Natural killer cell (primary cell): ENCODE data around the gene MRPS11. TPM values are rescaled to one million over a fixed set of nuclear protein-coding genes. Genes with fewer than 3 reads are reported as not detected.
"Not testable (repeated sequence)": the region's sequence is repeated elsewhere in the genome, so short reads cannot be mapped to it uniquely, and the experiment has no call there.

Experiments
- ATAC-seq, 3 donors: fragments of 150-1000 bp in 2 of 3; fragments of 200-7000 bp in 1 of 3; cut with Tn5 transposase; 1 replicate in 1 of 3; 2 replicates in 2 of 3; pipeline ENCODE4 v1.10.0; 2021; ENCODE audit warnings: mild to moderate bottlenecking in 2 of 3, moderate library complexity in 2 of 3
- DNase-seq, 2 donors: peaks; one replicate each; pipeline versions ENCODE4 v3.0.0 to v3.0.0-alpha.2; 2013 to 2021; ENCODE audit warnings: mixed read lengths in 1 of 2
- H3K27ac ChIP-seq: one replicate; pipeline ENCODE4 v1.5.1; 2013; ENCODE audit warnings: mild to moderate bottlenecking, low read length
- H3K27me3 ChIP-seq: one replicate; pipeline ENCODE4 v1.6.1; 2013; ENCODE audit warnings: low read length; ENCODE audit not compliant: control insufficient read depth, insufficient read depth
- H3K36me3 ChIP-seq: one replicate; pipeline ENCODE4 v1.6.1; 2013; ENCODE audit warnings: low read length; ENCODE audit not compliant: control insufficient read depth, insufficient read depth
- H3K4me1 ChIP-seq: one replicate; pipeline ENCODE4 v1.6.1; 2013; ENCODE audit warnings: low read length; ENCODE audit not compliant: control insufficient read depth, insufficient read depth
- H3K4me3 ChIP-seq: one replicate; pipeline ENCODE4 v1.5.1; 2013; ENCODE audit warnings: low read length
- H3K9me3 ChIP-seq: one replicate; pipeline ENCODE4 v1.6.1; 2013; ENCODE audit warnings: low read length; ENCODE audit not compliant: control insufficient read depth, insufficient read depth
- H3K27ac Mint-ChIP-seq, 2 donors: one replicate each; pipeline ENCODE4 v1.8.0; 2022; ENCODE audit warnings: mild to moderate bottlenecking in 2 of 2, mixed read lengths in 2 of 2, moderate library complexity in 1 of 2
- H3K27me3 Mint-ChIP-seq, 2 donors: one replicate each; pipeline ENCODE4 v1.8.0; 2022; ENCODE audit warnings: low read depth in 2 of 2, mixed read lengths in 2 of 2
- H3K36me3 Mint-ChIP-seq: one replicate; pipeline ENCODE4 v1.8.0; 2022; ENCODE audit warnings: mixed read lengths
- H3K4me1 Mint-ChIP-seq, 2 donors: one replicate each; pipeline ENCODE4 v1.8.0; 2022; ENCODE audit warnings: mixed read lengths in 2 of 2
- H3K4me3 Mint-ChIP-seq: one replicate; pipeline ENCODE4 v1.8.0; 2022; ENCODE audit warnings: mild to moderate bottlenecking, moderate library complexity, mixed read lengths
- H3K9me3 Mint-ChIP-seq, 2 donors: one replicate each; pipeline ENCODE4 v1.8.0; 2022; ENCODE audit warnings: mixed read lengths in 2 of 2
- WGBS: methylation state at CpG from one replicate; pipeline ENCODE4 v1.1.7; 2013; ENCODE audit warnings: missing lambda C conversion rate; ENCODE audit not compliant: insufficient coverage; 5-methylcytosine and 5-hydroxymethylcytosine counted together
- intact Hi-C: fragments of 100-400 bp; cut with micrococcal nuclease; formaldehyde crosslinking; loops from one replicate; pipeline ENCODE4 v1.14.2; 2022
- total RNA-seq, 4 donors: library from RNA; stranded (reverse); fragments of 120-200 nt in 1 of 4; gene quantifications; one replicate each; pipeline versions ENCODE4 v1.2.3 to v1.2.4, GENCODE V29; 2013 to 2022
- TF ChIP-seq, protein P1 (sequence below): fragments of 200-600 bp; IDR thresholded peaks from one replicate; pipeline ENCODE4 v1.8.0; 2022; ENCODE audit warnings: antibody characterized with exemption

The MRPS11 gene
- total RNA-seq, 3 donors from 2014 or later (not counting 1 experiment from before 2014, with no cell fraction given) = 17.0 to 27.6 (median 22.4) TPM

DNA sequence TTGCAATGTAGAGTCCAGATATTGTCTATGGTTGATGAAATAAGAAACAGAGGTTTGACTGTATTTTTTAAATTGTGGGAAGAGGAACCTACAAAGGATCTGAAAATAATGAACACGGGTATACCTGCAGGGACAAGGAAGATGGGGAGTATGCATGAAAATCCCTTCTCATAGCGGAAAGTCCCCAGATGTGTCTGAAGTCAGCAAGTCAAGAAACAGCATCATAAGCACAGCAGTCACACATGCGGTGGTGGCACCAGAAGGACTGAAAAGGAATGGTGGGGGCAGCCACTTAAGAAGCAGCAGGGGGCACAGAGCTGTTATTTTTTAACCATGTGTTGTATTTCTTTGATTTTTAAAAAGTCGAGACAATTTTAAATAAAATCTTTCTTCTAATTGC is 4.7 kb downstream of the MRPS11 start:
- Histone ChIP-seq H3K27me3 (no peaks in the 10 kb centered on the region), H3K36me3 (peaks cover 32% of the 10 kb centered on the region), H3K4me3 (no peak overlapping the region), H3K9me3 (no peaks in the 10 kb centered on the region), H3K27ac (no peak overlapping the region), H3K4me1 (peaks cover 12% of the 10 kb centered on the region)
- Mint-ChIP-seq H3K27me3 (no peaks in the 10 kb centered on the region), H3K9me3 (no peaks in the 10 kb centered on the region), H3K36me3 (peaks cover 9% of the 10 kb centered on the region), H3K27ac (no peak overlapping the region), H3K4me3 (no peak overlapping the region), H3K4me1 (peaks cover 12 to 19% of the 10 kb centered on the region in 2 donors)
- ATAC-seq (no peak), DNase-seq (no peak)
- WGBS = 75% methylated on average over 3 of the region's 4 CpGs
- TF ChIP-seq, protein P1, sequence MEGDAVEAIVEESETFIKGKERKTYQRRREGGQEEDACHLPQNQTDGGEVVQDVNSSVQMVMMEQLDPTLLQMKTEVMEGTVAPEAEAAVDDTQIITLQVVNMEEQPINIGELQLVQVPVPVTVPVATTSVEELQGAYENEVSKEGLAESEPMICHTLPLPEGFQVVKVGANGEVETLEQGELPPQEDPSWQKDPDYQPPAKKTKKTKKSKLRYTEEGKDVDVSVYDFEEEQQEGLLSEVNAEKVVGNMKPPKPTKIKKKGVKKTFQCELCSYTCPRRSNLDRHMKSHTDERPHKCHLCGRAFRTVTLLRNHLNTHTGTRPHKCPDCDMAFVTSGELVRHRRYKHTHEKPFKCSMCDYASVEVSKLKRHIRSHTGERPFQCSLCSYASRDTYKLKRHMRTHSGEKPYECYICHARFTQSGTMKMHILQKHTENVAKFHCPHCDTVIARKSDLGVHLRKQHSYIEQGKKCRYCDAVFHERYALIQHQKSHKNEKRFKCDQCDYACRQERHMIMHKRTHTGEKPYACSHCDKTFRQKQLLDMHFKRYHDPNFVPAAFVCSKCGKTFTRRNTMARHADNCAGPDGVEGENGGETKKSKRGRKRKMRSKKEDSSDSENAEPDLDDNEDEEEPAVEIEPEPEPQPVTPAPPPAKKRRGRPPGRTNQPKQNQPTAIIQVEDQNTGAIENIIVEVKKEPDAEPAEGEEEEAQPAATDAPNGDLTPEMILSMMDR = no peak
- intact Hi-C loops = no loop called here

DNA sequence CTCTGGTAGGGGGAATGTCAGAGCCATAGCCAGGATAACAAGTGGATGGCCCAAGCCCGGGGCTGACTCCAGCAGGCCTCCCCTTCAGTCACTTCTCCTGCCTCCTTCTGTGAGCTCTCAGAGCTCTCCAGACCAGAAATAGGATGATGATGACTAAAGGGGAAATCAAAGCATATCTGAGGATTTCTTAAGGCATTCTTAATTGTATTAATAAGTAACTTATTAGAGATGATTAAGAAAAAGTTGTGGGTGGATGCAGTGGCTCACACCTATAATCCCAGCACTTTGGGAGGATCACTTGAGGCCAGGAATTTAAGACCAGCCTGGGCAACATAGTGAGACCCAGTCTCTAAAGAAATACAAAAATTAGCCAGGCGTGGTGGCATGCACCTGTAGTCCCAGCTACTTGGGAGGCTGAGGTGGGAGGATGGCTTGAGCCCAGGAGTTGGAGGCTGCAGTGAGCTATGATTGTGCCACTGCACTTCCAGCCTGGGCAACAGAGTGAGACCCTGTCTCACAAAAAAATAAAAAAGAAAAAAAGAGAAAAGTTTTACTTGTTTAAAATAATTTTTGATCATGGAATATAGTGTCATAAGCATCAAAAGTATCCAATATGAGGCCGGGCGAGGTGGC is 6.3 kb downstream of the MRPS11 start:
- ATAC-seq, H3K9me3 ChIP-seq, intact Hi-C loops, H3K36me3 Mint-ChIP-seq, H3K27me3 Mint-ChIP-seq, H3K4me3 ChIP-seq, H3K9me3 Mint-ChIP-seq, H3K4me1 ChIP-seq, H3K27ac Mint-ChIP-seq, DNase-seq, H3K27me3 ChIP-seq, H3K4me1 Mint-ChIP-seq, H3K27ac ChIP-seq, H3K4me3 Mint-ChIP-seq: not testable (repeated sequence)
- H3K36me3 ChIP-seq = peaks cover 44% of the 10 kb centered on the region
- 100% methylated on average over 4 of the region's 4 CpGs for WGBS

- peak in 1 of 2 donors; percentile 53 for DNase-seq
- Histone ChIP-seq H3K9me3 (no peaks in the 10 kb centered on the region), H3K4me1 (no peaks in the 10 kb centered on the region), H3K27ac (no peak overlapping the region), H3K27me3 (no peaks in the 10 kb centered on the region), H3K36me3 (peaks cover 43% of the 10 kb centered on the region), H3K4me3 (no peak overlapping the region)
- intact Hi-C loops = no loop called here
- ATAC-seq = no peak
- H3K36me3 Mint-ChIP-seq = peaks cover 8% of the 10 kb centered on the region
- TF ChIP-seq, protein P1 = no peak
- WGBS = 82% methylated on average over 8 of the region's 8 CpGs
- H3K4me3 Mint-ChIP-seq = no peak overlapping the region
- no peaks in the 10 kb centered on the region for H3K9me3 Mint-ChIP-seq
- no peak overlapping the region for H3K27ac Mint-ChIP-seq
- H3K4me1 Mint-ChIP-seq = peaks cover 3 to 7% of the 10 kb centered on the region in 2 donors
- H3K27me3 Mint-ChIP-seq = no peaks in the 10 kb centered on the region
Observed at GRCh38 chr15:88476635-88477060, 9.1 kb downstream of the MRPS11 start.

- intact Hi-C loops = no loop called here
- ATAC-seq = no peak
- TF ChIP-seq, protein P1 = no peak
- DNase-seq = no peak
- H3K9me3 Mint-ChIP-seq = no peaks in the 10 kb centered on the region
- Histone ChIP-seq H3K9me3 (no peaks in the 10 kb centered on the region), H3K27me3 (no peaks in the 10 kb centered on the region), H3K27ac (no peak overlapping the region), H3K36me3 (peaks cover 42% of the 10 kb centered on the region), H3K4me1 (no peaks in the 10 kb centered on the region), H3K4me3 (no peak overlapping the region)
- H3K27ac Mint-ChIP-seq = no peak overlapping the region
- H3K4me3 Mint-ChIP-seq = no peak overlapping the region
- no peaks in the 10 kb centered on the region for H3K27me3 Mint-ChIP-seq
- over 99% methylated on average over 7 of the region's 7 CpGs for WGBS
- peaks cover 2 to 3% of the 10 kb centered on the region in 2 donors for H3K4me1 Mint-ChIP-seq
- H3K36me3 Mint-ChIP-seq = peaks cover 3% of the 10 kb centered on the region
Observed at GRCh38 chr15:88477126-88477525, 9.6 kb downstream of the MRPS11 start.
